ENCODE data around the gene CLN3.
"Not testable (repeated sequence)": the region's sequence is repeated elsewhere in the genome, so short reads cannot be mapped to it uniquely, and the experiment has no call there.

Gene CLN3

GRCh38 chr16:28527985-28528384, 36.1 kb upstream of the CLN3 start:
- POLR2A ChIA-PET: no interaction called here
- CTCF ChIA-PET: no interaction called here

GRCh38 chr16:28527100-28527785, 35.4 kb upstream of the CLN3 start:
- DNase-seq (ENCODE audit: extremely low spot score); CTCF ChIA-PET; POLR2A ChIA-PET: not testable (repeated sequence)

More at GRCh38 chr16:28527985-28528384, 36.1 kb upstream of the CLN3 start:
- no peak for TF ChIP-seq FOXA1 (IDR thresholded peaks at IDR 0.05)
- no peak for TF ChIP-seq SP1 (IDR thresholded peaks at IDR 0.05)
- TF ChIP-seq ZNF384 (IDR thresholded peaks at IDR 0.05): no peak
- TF ChIP-seq LEF1 (IDR thresholded peaks at IDR 0.05; ENCODE audit: borderline replicate concordance): no peak
- no peak for TF ChIP-seq CTBP1 (IDR thresholded peaks at IDR 0.05; ENCODE audit: borderline replicate concordance)
- TF ChIP-seq FOXK2 (IDR thresholded peaks at IDR 0.05): no peak
- no peak for TF ChIP-seq BHLHE40 (IDR thresholded peaks at IDR 0.05; ENCODE audit: borderline replicate concordance)
- no peak for TF ChIP-seq FOXM1 (IDR thresholded peaks at IDR 0.05; ENCODE audit: borderline replicate concordance)
- TF ChIP-seq SUZ12 (IDR thresholded peaks at IDR 0.05): no peak
- TF ChIP-seq HDGF (IDR thresholded peaks at IDR 0.05; ENCODE audit: borderline replicate concordance): no peak
- no peak for TF ChIP-seq PKNOX1 (IDR thresholded peaks at IDR 0.05)
- no peak for TF ChIP-seq ARNT (IDR thresholded peaks at IDR 0.05)
- TF ChIP-seq L3MBTL2 (conservative IDR thresholded peaks at IDR 0.05): no peak
- no peak for TF ChIP-seq NFRKB (IDR thresholded peaks at IDR 0.05)
- TF ChIP-seq TARDBP (IDR thresholded peaks at IDR 0.05): no peak
- no peak for TF ChIP-seq ELF4 (IDR thresholded peaks at IDR 0.05)
- no peak for DNase-seq (ENCODE audit: extremely low spot score)

- no peak for TF ChIP-seq ARNT (IDR thresholded peaks at IDR 0.05)
- TF ChIP-seq ELF4 (IDR thresholded peaks at IDR 0.05): no peak
- no peak for TF ChIP-seq PKNOX1 (IDR thresholded peaks at IDR 0.05)
- TF ChIP-seq LEF1 (IDR thresholded peaks at IDR 0.05; ENCODE audit: borderline replicate concordance): no peak
- DNase-seq (ENCODE audit: extremely low spot score): no peak
- POLR2A ChIA-PET: no interaction called here
- CTCF ChIA-PET: no interaction called here
These were observed 34.6 kb upstream of the CLN3 start for GRCh38 chr16:28526201-28527099.

- CTCF ChIA-PET: no interaction called here
- TF ChIP-seq LEF1 (IDR thresholded peaks at IDR 0.05; ENCODE audit: borderline replicate concordance) (no peak), ZNF384 (IDR thresholded peaks at IDR 0.05) (no peak), TARDBP (IDR thresholded peaks at IDR 0.05) (no peak), CTBP1 (IDR thresholded peaks at IDR 0.05; ENCODE audit: borderline replicate concordance) (no peak), FOXK2 (IDR thresholded peaks at IDR 0.05) (no peak), BHLHE40 (IDR thresholded peaks at IDR 0.05; ENCODE audit: borderline replicate concordance) (no peak), NFRKB (IDR thresholded peaks at IDR 0.05) (no peak)
- POLR2A ChIA-PET: no interaction called here
- no peak for DNase-seq (ENCODE audit: extremely low spot score)
These were observed 32.9 kb upstream of the CLN3 start for GRCh38 chr16:28524681-28525171.

- POLR2A ChIA-PET: no interaction called here
- DNase-seq (ENCODE audit: extremely low spot score): no peak
- no peak for TF ChIP-seq SUZ12 (IDR thresholded peaks at IDR 0.05)
- no peak for TF ChIP-seq LEF1 (IDR thresholded peaks at IDR 0.05; ENCODE audit: borderline replicate concordance)
- CTCF ChIA-PET: no interaction called here
These were observed 30.9 kb upstream of the CLN3 start for GRCh38 chr16:28522792-28523191.

GRCh38 chr16:28521436-28521835, 29.6 kb upstream of the CLN3 start:
- POLR2A ChIA-PET: no interaction called here
- CTCF ChIA-PET: no interaction called here
- no peak for TF ChIP-seq PKNOX1 (IDR thresholded peaks at IDR 0.05)
- TF ChIP-seq BHLHE40 (IDR thresholded peaks at IDR 0.05; ENCODE audit: borderline replicate concordance): no peak
- no peak for TF ChIP-seq LEF1 (IDR thresholded peaks at IDR 0.05; ENCODE audit: borderline replicate concordance)
- TF ChIP-seq TARDBP (IDR thresholded peaks at IDR 0.05): no peak
- TF ChIP-seq ARNT (IDR thresholded peaks at IDR 0.05): no peak
- TF ChIP-seq CTBP1 (IDR thresholded peaks at IDR 0.05; ENCODE audit: borderline replicate concordance): no peak
- TF ChIP-seq SUZ12 (IDR thresholded peaks at IDR 0.05): no peak
- no peak for TF ChIP-seq ELF4 (IDR thresholded peaks at IDR 0.05)
- TF ChIP-seq FOXA1 (IDR thresholded peaks at IDR 0.05): no peak
- TF ChIP-seq HDGF (IDR thresholded peaks at IDR 0.05; ENCODE audit: borderline replicate concordance): no peak
- TF ChIP-seq FOXM1 (IDR thresholded peaks at IDR 0.05; ENCODE audit: borderline replicate concordance): no peak
- no peak for TF ChIP-seq SP1 (IDR thresholded peaks at IDR 0.05)
- no peak for TF ChIP-seq L3MBTL2 (conservative IDR thresholded peaks at IDR 0.05)
- no peak for TF ChIP-seq NFRKB (IDR thresholded peaks at IDR 0.05)
- TF ChIP-seq ZNF384 (IDR thresholded peaks at IDR 0.05): no peak
- no peak for DNase-seq (ENCODE audit: extremely low spot score)
